Vagina (tissue), 2 donors: Measurements from ENCODE around the gene OR2B6. TPM values are rescaled to one million over a fixed set of nuclear protein-coding genes. Genes with fewer than 3 reads are reported as not detected.

Experiments used
- DNase-seq, 2 donors: peaks; one replicate each; pipeline ENCODE4 v3.0.0-alpha.2; 2017; ENCODE audit errors: extremely low spot score in 2 of 2
- H3K27ac ChIP-seq: fragments of 200-600 bp; sonication (generic); one replicate; pipeline ENCODE4 v1.5.1; 2019
- H3K27me3 ChIP-seq: fragments of 200-600 bp; sonication (generic); one replicate; pipeline ENCODE4 v1.5.1; 2019
- H3K36me3 ChIP-seq, 2 donors: fragments of 200-600 bp; sonication (generic); one replicate each; pipeline ENCODE4 v1.5.1; 2017 to 2019
- H3K4me1 ChIP-seq: fragments of 200-600 bp; sonication (generic); one replicate; pipeline ENCODE4 v1.5.1; 2019
- H3K4me3 ChIP-seq, 2 donors: fragments of 200-600 bp; sonication (generic); 1 replicate in 1 of 2; 2 replicates in 1 of 2; pipeline ENCODE4 v1.5.1; 2016 to 2019
- H3K9me3 ChIP-seq: fragments of 200-600 bp; sonication (generic); one replicate; pipeline ENCODE4 v1.5.1; 2019
- POLR2A ChIP-seq, 2 donors: fragments of 450-650 bp; IDR thresholded peaks; one replicate each; pipeline ENCODE4 v1.6.1; 2017; ENCODE audit warnings: antibody characterized with exemption in 2 of 2, mild to moderate bottlenecking in 2 of 2, moderate library complexity in 2 of 2
- POLR2AphosphoS5 ChIP-seq, 2 donors: sonication (generic); formaldehyde crosslinking; IDR thresholded peaks; one replicate each; pipeline ENCODE4 v1.9.0; 2017; ENCODE audit warnings: antibody characterized with exemption in 2 of 2, mild to moderate bottlenecking in 2 of 2, low read depth in 1 of 2; ENCODE audit not compliant: insufficient read depth in 1 of 2
- intact Hi-C: fragments of 100-400 bp; cut with DNase I; formaldehyde crosslinking; loops from one replicate; pipeline ENCODE4 v1.15.1; 2023
- total RNA-seq: library from RNA; depleted of rRNA; stranded (reverse); fragments of >200 nt; gene quantifications from one replicate; pipeline ENCODE4 v1.2.3, GENCODE V29; 2016
- TF ChIP-seq, protein P1 (sequence below), 3 experiments: fragments of 450-650 bp in 2 of 3; fragments of 200-600 bp in 1 of 3; sonication (generic) in 1 of 3; IDR thresholded peaks; one replicate each; pipeline ENCODE4 v1.5.1; 2017 to 2019; ENCODE audit warnings: antibody characterized with exemption in 3 of 3, mild to moderate bottlenecking in 2 of 3, moderate library complexity in 2 of 3

The OR2B6 gene
- total RNA-seq, 1 donor from 2014 or later: not detected

GRCh38 chr6:27962506-27962905, 5.5 kb downstream of the OR2B6 start:
- Histone ChIP-seq H3K36me3 (no peaks in the 10 kb centered on the region), H3K9me3 (no peaks in the 10 kb centered on the region), H3K4me3 (no peak overlapping the region), H3K4me1 (no peaks in the 10 kb centered on the region), H3K27me3 (no peaks in the 10 kb centered on the region), H3K27ac (no peak overlapping the region)
- TF ChIP-seq POLR2AphosphoS5 (IDR thresholded peaks at IDR 0.05; ENCODE audit: insufficient read depth in 1 of 2, low read depth in 1 of 2): no peak
- TF ChIP-seq POLR2A (IDR thresholded peaks at IDR 0.05): no peak
- DNase-seq: no peak
- intact Hi-C loops: no loop called here

- Histone ChIP-seq H3K9me3 (no peaks in the 10 kb centered on the region), H3K36me3 (no peaks in the 10 kb centered on the region), H3K4me1 (no peaks in the 10 kb centered on the region), H3K27ac (no peak overlapping the region), H3K4me3 (no peak overlapping the region), H3K27me3 (no peaks in the 10 kb centered on the region)
- intact Hi-C loops: no loop called here
- DNase-seq: no peak
- TF ChIP-seq, protein P1, sequence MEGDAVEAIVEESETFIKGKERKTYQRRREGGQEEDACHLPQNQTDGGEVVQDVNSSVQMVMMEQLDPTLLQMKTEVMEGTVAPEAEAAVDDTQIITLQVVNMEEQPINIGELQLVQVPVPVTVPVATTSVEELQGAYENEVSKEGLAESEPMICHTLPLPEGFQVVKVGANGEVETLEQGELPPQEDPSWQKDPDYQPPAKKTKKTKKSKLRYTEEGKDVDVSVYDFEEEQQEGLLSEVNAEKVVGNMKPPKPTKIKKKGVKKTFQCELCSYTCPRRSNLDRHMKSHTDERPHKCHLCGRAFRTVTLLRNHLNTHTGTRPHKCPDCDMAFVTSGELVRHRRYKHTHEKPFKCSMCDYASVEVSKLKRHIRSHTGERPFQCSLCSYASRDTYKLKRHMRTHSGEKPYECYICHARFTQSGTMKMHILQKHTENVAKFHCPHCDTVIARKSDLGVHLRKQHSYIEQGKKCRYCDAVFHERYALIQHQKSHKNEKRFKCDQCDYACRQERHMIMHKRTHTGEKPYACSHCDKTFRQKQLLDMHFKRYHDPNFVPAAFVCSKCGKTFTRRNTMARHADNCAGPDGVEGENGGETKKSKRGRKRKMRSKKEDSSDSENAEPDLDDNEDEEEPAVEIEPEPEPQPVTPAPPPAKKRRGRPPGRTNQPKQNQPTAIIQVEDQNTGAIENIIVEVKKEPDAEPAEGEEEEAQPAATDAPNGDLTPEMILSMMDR (IDR thresholded peaks at IDR 0.05): no peak
- no peak for TF ChIP-seq POLR2A (IDR thresholded peaks at IDR 0.05)
- no peak for TF ChIP-seq POLR2AphosphoS5 (IDR thresholded peaks at IDR 0.05; ENCODE audit: insufficient read depth in 1 of 2, low read depth in 1 of 2)
Observed at GRCh38 chr6:27966044-27966443, 9.0 kb downstream of the OR2B6 start.

GRCh38 chr6:27966816-27967426, 9.9 kb downstream of the OR2B6 start:
- Histone ChIP-seq H3K9me3 (no peaks in the 10 kb centered on the region), H3K27me3 (no peaks in the 10 kb centered on the region), H3K4me3 (no peak overlapping the region), H3K4me1 (no peaks in the 10 kb centered on the region), H3K36me3 (no peaks in the 10 kb centered on the region), H3K27ac (no peak overlapping the region)
- intact Hi-C loops: no loop called here
- DNase-seq: no peak
- TF ChIP-seq, protein P1 (IDR thresholded peaks at IDR 0.05): no peak
- TF ChIP-seq POLR2A (IDR thresholded peaks at IDR 0.05) (no peak), POLR2AphosphoS5 (IDR thresholded peaks at IDR 0.05; ENCODE audit: insufficient read depth in 1 of 2, low read depth in 1 of 2) (no peak)

GRCh38 chr6:27970444-27970843, 13.4 kb downstream of the OR2B6 start:
- intact Hi-C loops: no loop called here

GRCh38 chr6:27972750-27973149, 15.7 kb downstream of the OR2B6 start:
- intact Hi-C loops: no loop called here
- Histone ChIP-seq H3K27me3 (no peaks in the 10 kb centered on the region), H3K4me3 (no peak overlapping the region), H3K4me1 (no peaks in the 10 kb centered on the region), H3K36me3 (no peaks in the 10 kb centered on the region), H3K27ac (no peak overlapping the region), H3K9me3 (no peaks in the 10 kb centered on the region)
- no peak for TF ChIP-seq POLR2A (IDR thresholded peaks at IDR 0.05)
- TF ChIP-seq POLR2AphosphoS5 (IDR thresholded peaks at IDR 0.05; ENCODE audit: insufficient read depth in 1 of 2, low read depth in 1 of 2): no peak
- TF ChIP-seq, protein P1 (IDR thresholded peaks at IDR 0.05): no peak
- DNase-seq: no peak

More at GRCh38 chr6:27970444-27970843, 13.4 kb downstream of the OR2B6 start:
- H3K4me1 ChIP-seq: no peaks in the 10 kb centered on the region
- no peak overlapping the region for H3K27ac ChIP-seq
- H3K4me3 ChIP-seq: no peak overlapping the region
- no peaks in the 10 kb centered on the region for H3K27me3 ChIP-seq
- TF ChIP-seq, protein P1 (IDR thresholded peaks at IDR 0.05): no peak
- TF ChIP-seq POLR2A (IDR thresholded peaks at IDR 0.05) (no peak), POLR2AphosphoS5 (IDR thresholded peaks at IDR 0.05; ENCODE audit: insufficient read depth in 1 of 2, low read depth in 1 of 2) (no peak)
- DNase-seq: no peak
- H3K9me3 ChIP-seq: no peaks in the 10 kb centered on the region
- no peaks in the 10 kb centered on the region for H3K36me3 ChIP-seq
